IMR-90 (cell line): ENCODE data around the gene GOLT1A. TPM values are rescaled to one million over a fixed set of nuclear protein-coding genes. Genes with fewer than 3 reads are reported as not detected.

Source experiments
- ATAC-seq: fragments of 200-7000 bp; cut with Tn5 transposase; 2 replicates; pipeline ENCODE4 v1.9.1; 2020; ENCODE audit warnings: low read depth, mild to moderate bottlenecking, moderate library complexity
- BruUV-seq: library from RNA; stranded (reverse); fragments of 400-500 nt; replicated peaks from 2 replicates; lab custom pipeline; 2021; lab: Mats Ljungman, UMichigan
- CTCF ChIA-PET: fragments of 300-600 bp; formaldehyde crosslinking; extraction: SDS; loops from one replicate; lab custom pipeline; 2021; ENCODE audit warnings: antibody characterized with exemption; lab: Yijun Ruan, JAX
- POLR2A ChIA-PET: fragments of 300-600 bp; sonication (Branson Sonifier 250); formaldehyde crosslinking; loops from one replicate; lab custom pipeline; 2022; ENCODE audit warnings: antibody characterized with exemption; ENCODE audit not compliant: unreplicated experiment; lab: Charles Lee
- DNase-seq: peaks from one replicate; pipeline ENCODE4 v3.0.0; 2013
- H2AFZ ChIP-seq: replicated peaks from 2 replicates; pipeline ENCODE3; 2013; ENCODE audit warnings: low read length, mild to moderate bottlenecking; ENCODE audit not compliant: poor library complexity
- H2AK5ac ChIP-seq: 2 replicates; pipeline ENCODE4 v1.6.1; 2013; ENCODE audit warnings: low read depth, low read length, inconsistent platforms
- H2AK9ac ChIP-seq: replicated peaks from 2 replicates; pipeline ENCODE3; 2013; ENCODE audit warnings: mild to moderate bottlenecking, low read depth, low read length, moderate library complexity; ENCODE audit not compliant: poor library complexity
- H2BK120ac ChIP-seq: 2 replicates; pipeline ENCODE4 v1.6.1; 2013; ENCODE audit warnings: low read depth, low read length, inconsistent platforms
- H2BK15ac ChIP-seq: 3 replicates; pipeline ENCODE4 v1.6.1; 2013; ENCODE audit warnings: low read depth, low read length, inconsistent platforms
- H2BK20ac ChIP-seq: 2 replicates; pipeline ENCODE4 v1.6.1; 2013; ENCODE audit warnings: low read depth, mild to moderate bottlenecking, inconsistent platforms, low read length, moderate library complexity
- H2BK5ac ChIP-seq: 2 replicates; pipeline ENCODE4 v1.6.1; 2013; ENCODE audit warnings: mild to moderate bottlenecking, low read depth, low read length, inconsistent platforms; ENCODE audit not compliant: poor library complexity, severe bottlenecking
- H3K14ac ChIP-seq: replicated peaks from 2 replicates; pipeline ENCODE4 v1.6.1; 2013; ENCODE audit warnings: low read depth, low read length, inconsistent platforms
- H3K18ac ChIP-seq: 2 replicates; pipeline ENCODE4 v1.6.1; 2013; ENCODE audit warnings: low read depth, low read length, control low read depth
- H3K23ac ChIP-seq: 2 replicates; pipeline ENCODE4 v1.6.1; 2013; ENCODE audit warnings: low read depth, low read length, inconsistent platforms
- H3K27ac ChIP-seq: 2 replicates; pipeline ENCODE4 v1.5.1; 2013; ENCODE audit warnings: mild to moderate bottlenecking, control low read depth, low read length; ENCODE audit not compliant: insufficient read depth
- H3K27me3 ChIP-seq: 2 replicates; pipeline ENCODE4 v1.6.1; 2013; ENCODE audit warnings: low read length; ENCODE audit not compliant: control insufficient read depth, insufficient read depth
- H3K36me3 ChIP-seq: 2 replicates; pipeline ENCODE4 v1.6.1; 2013; ENCODE audit warnings: low read length, mixed read lengths; ENCODE audit not compliant: control insufficient read depth, insufficient read depth
- H3K4ac ChIP-seq: 2 replicates; pipeline ENCODE4 v1.6.1; 2013; ENCODE audit warnings: low read depth, low read length, inconsistent platforms
- H3K4me1 ChIP-seq: 2 replicates; pipeline ENCODE4 v1.6.1; 2013; ENCODE audit warnings: low read length, mixed read lengths; ENCODE audit not compliant: control insufficient read depth, insufficient read depth
- H3K4me2 ChIP-seq: 2 replicates; pipeline ENCODE4 v1.6.1; 2013; ENCODE audit warnings: low read depth, mild to moderate bottlenecking, control low read depth, low read length, moderate library complexity
- H3K4me3 ChIP-seq: 2 replicates; pipeline ENCODE4 v1.5.1; 2013; ENCODE audit warnings: low read depth, mild to moderate bottlenecking, control low read depth, low read length, moderate library complexity; ENCODE audit not compliant: insufficient read depth
- H3K56ac ChIP-seq: 2 replicates; pipeline ENCODE4 v1.6.1; 2013; ENCODE audit warnings: low read length, inconsistent platforms; ENCODE audit not compliant: insufficient read depth; ENCODE audit errors: extremely low read depth
- H3K79me1 ChIP-seq, 2 experiments: 2 replicates each; pipeline ENCODE4 v1.6.1; 2013; ENCODE audit warnings: low read length in 2 of 2, inconsistent platforms in 1 of 2, low read depth in 1 of 2
- H3K9ac ChIP-seq: 2 replicates; pipeline ENCODE4 v1.6.1; 2013; ENCODE audit warnings: low read depth, low read length, control low read depth
- H3K9me1 ChIP-seq: 2 replicates; pipeline ENCODE4 v1.6.1; 2013; ENCODE audit warnings: low read length, inconsistent platforms; ENCODE audit not compliant: insufficient read depth
- H3K9me3 ChIP-seq: 2 replicates; pipeline ENCODE4 v1.6.1; 2013; ENCODE audit warnings: low read length; ENCODE audit not compliant: control insufficient read depth, insufficient read depth
- H4K20me1 ChIP-seq: 2 replicates; pipeline ENCODE4 v1.6.1; 2013; ENCODE audit warnings: low read length, inconsistent platforms; ENCODE audit not compliant: insufficient read depth
- H4K5ac ChIP-seq: 2 replicates; pipeline ENCODE4 v1.6.1; 2013; ENCODE audit warnings: mild to moderate bottlenecking, low read depth, low read length, control low read depth
- H4K8ac ChIP-seq, 2 experiments: 2 replicates each; pipeline ENCODE4 v1.6.1; 2013; ENCODE audit warnings: low read depth in 2 of 2, low read length in 2 of 2, control low read depth in 1 of 2, inconsistent platforms in 1 of 2
- H4K91ac ChIP-seq: 2 replicates; pipeline ENCODE4 v1.6.1; 2013; ENCODE audit warnings: low read depth, low read length, inconsistent platforms; ENCODE audit not compliant: insufficient read depth
- CEBPB ChIP-seq: IDR thresholded peaks from 2 replicates; pipeline ENCODE4 v1.6.1; 2012; ENCODE audit warnings: low read depth, low read length, improper control_type of control experiment
- CTCF ChIP-seq: conservative IDR thresholded peaks from 2 replicates; pipeline ENCODE4 v1.5.1; 2012; ENCODE audit warnings: mild to moderate bottlenecking, low read depth, low read length, improper control_type of control experiment
- FOS ChIP-seq: fragments of 150-350 bp; IDR thresholded peaks from 2 replicates; pipeline ENCODE4 v1.6.1; 2016; ENCODE audit warnings: low read depth, low read length
- MXI1 ChIP-seq: IDR thresholded peaks from 2 replicates; pipeline ENCODE4 v1.6.1; 2012; ENCODE audit warnings: low read depth, mild to moderate bottlenecking, low read length, moderate library complexity, borderline replicate concordance
- RFX5 ChIP-seq: IDR thresholded peaks from 2 replicates; pipeline ENCODE4 v1.8.0; 2012; ENCODE audit warnings: low read depth, mild to moderate bottlenecking, low read length, moderate library complexity
- WGBS, 2 experiments: methylation state at CpG; one replicate each; pipeline versions ENCODE4 v1.1.5 to v1.1.7; 2013; ENCODE audit warnings: missing lambda C conversion rate in 2 of 2; ENCODE audit not compliant: insufficient read length in 1 of 2; ENCODE audit errors: extremely low coverage in 2 of 2; 5-methylcytosine and 5-hydroxymethylcytosine counted together
- dilution Hi-C: fragments of 300-500 bp; cut with HindIII; formaldehyde crosslinking; loops from one replicate; pipeline ENCODE4 v1.14.3; 2018; ENCODE audit warnings: low sequenced_read_pairs; ENCODE audit not compliant: unreplicated experiment
- in situ Hi-C: fragments of 300-500 bp; cut with MboI; formaldehyde crosslinking; loops from 3 replicates; pipeline ENCODE4 v1.14.3; 2019; ENCODE audit warnings: low sequenced_read_pairs, inconsistent platforms, mixed read lengths
- intact Hi-C: fragments of 100-400 bp; cut with micrococcal nuclease; formaldehyde crosslinking; loops from 2 replicates; pipeline ENCODE4 v1.10.0; 2022
- polyA plus RNA-seq, 3 experiments: library from polyadenylated mRNA; depleted of rRNA; stranded (reverse); fragments of >200 nt; gene quantifications; 2 replicates each; pipeline ENCODE4 v1.2.3, GENCODE V29; 2012; ENCODE audit warnings: low replicate concordance in 1 of 3
- total RNA-seq: library from RNA; depleted of rRNA; stranded (reverse); fragments of >200 nt; gene quantifications from 2 replicates; pipeline ENCODE4 v1.2.3, GENCODE V29; 2012
- TF ChIP-seq, protein P1 (sequence below): fragments of 150-350 bp; IDR thresholded peaks from 2 replicates; pipeline ENCODE4 v1.6.1; 2017; ENCODE audit warnings: mild to moderate bottlenecking, antibody characterized with exemption, low read length, low read depth

Gene GOLT1A
- total and polyA plus RNA-seq, 2 of the 4 experiments (the other 2 are of a cell fraction): 0.32 TPM; not detected in 1

DNA sequence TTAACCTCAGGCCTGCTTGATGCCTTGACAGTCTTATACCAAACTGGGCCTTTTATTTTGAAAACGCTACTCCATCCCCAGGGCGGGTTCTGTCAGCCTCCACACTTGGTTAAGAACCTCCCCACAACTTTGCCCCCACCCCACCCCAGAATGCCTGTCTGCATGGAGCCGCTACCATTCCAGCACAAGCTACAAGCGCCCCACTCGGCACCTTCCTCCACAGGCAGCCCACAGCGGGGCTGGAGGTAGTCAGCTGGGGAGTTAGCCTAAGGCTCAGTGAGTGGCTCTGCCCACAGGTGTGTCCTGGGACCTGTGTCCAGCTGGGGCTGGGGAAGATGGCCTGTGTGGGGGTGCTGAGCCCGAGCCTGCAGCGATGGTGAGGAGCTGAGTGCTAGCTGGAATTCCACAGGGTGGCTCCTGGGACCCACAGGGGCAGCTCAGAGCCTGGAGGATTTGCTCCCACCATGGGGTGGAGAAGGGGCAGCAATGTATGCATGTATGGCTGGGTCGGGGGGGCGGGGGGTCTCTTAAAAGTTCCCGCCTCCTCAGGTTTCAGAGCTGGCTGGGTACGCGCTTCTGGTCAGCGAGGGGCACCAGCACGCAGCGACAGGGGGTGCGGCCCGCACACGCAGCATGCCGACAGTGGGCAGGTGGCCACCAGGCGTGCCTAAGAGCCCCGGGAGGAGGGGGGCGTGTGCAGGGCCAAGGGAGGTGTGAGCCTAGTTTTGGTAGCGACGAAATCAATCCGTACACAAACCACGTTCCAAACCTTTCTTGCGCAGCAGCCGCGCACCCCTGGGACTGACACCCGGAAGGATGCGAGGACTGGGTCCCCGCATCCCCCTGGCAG lies 62.9 kb downstream of the GOLT1A start:
- Histone ChIP-seq H3K4me3 (peak overlapping the region; percentile 95), H4K8ac (peak overlapping the region; percentile 10 to 70; a peak in 2 of 4 replicates), H3K27ac (peak overlapping the region; percentile 27; the same call in 1 of the 2 replicates), H3K18ac (no peak overlapping the region; the same call in 1 of the 2 replicates), H3K9me1 (peaks cover 7% of the 10 kb centered on the region; the same call in 1 of the 2 replicates), H3K4ac (0 out of 2 replicates have a peak overlapping the region, but pooled peaks have one; percentile 5), H2BK120ac (no peak overlapping the region), H4K91ac (no peak overlapping the region), H2BK5ac (no peak overlapping the region), H3K36me3 (peaks cover 4% of the 10 kb centered on the region; the same call in 1 of the 2 replicates), H3K4me2 (peak overlapping the region; percentile 86), H3K56ac (peak overlapping the region; percentile 43; the same call in 1 of the 2 replicates), H3K9ac (peak overlapping the region; percentile 46), H3K14ac (no peak overlapping the region; the same call in 1 of the 2 replicates), H3K23ac (0 out of 2 replicates have a peak overlapping the region, but pooled peaks have one; percentile 59), H2BK15ac (no peak overlapping the region), H3K27me3 (no peaks in the 10 kb centered on the region; the same call in 1 of the 2 replicates), H2AK5ac (no peak overlapping the region), H2BK20ac (no peak overlapping the region), H2AFZ (peak overlapping the region; percentile 95), H3K4me1 (peaks cover 7% of the 10 kb centered on the region), H3K9me3 (no peaks in the 10 kb centered on the region), H4K20me1 (no peaks in the 10 kb centered on the region), H3K79me1 (peaks cover 0 to 9% of the 10 kb centered on the region in 2 experiments; a peak in 2 of 4 replicates), H4K5ac (peak overlapping the region; percentile 49; the same call in 1 of the 2 replicates), H2AK9ac (peak overlapping the region; percentile 96)
- POLR2A ChIA-PET: no interaction called here
- DNase-seq: no peak
- TF ChIP-seq CEBPB (no peak), FOS (no peak), RFX5 (no peak), CTCF (no peak), MXI1 (no peak)
- TF ChIP-seq, protein P1, sequence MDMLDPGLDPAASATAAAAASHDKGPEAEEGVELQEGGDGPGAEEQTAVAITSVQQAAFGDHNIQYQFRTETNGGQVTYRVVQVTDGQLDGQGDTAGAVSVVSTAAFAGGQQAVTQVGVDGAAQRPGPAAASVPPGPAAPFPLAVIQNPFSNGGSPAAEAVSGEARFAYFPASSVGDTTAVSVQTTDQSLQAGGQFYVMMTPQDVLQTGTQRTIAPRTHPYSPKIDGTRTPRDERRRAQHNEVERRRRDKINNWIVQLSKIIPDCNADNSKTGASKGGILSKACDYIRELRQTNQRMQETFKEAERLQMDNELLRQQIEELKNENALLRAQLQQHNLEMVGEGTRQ: no peak
- CTCF ChIA-PET: interaction anchor here (1.2 kb wide), 1 partner anchor 56 kb away, joined by 5 read pairs; no protein-coding TSS in a partner anchor
- 43% methylated on average over 16 of the region's 33 CpGs; no CpG with 5 or more reads in 1 of the 2 experiments for WGBS, 2 experiments
- dilution Hi-C loops (loop anchor here (25.0 kb wide), 1 partner anchor 236 kb away; no protein-coding TSS in a partner anchor), intact Hi-C loops (no loop called here), in situ Hi-C loops (no loop called here)
- BruUV-seq: no TSS peak
- ATAC-seq: no peak
